GM12878 (cell line): ENCODE data around the gene C10orf105. TPM values are rescaled to one million over a fixed set of nuclear protein-coding genes. Genes with fewer than 3 reads are reported as not detected.

ENCODE experiments used
- ATAC-seq: fragments of 200-7000 bp; cut with Tn5 transposase; 3 replicates; pipeline ENCODE4 v1.9.1; 2020; ENCODE audit warnings: mild to moderate bottlenecking, moderate library complexity
- BruUV-seq: library from RNA; stranded (reverse); fragments of 400-500 nt; replicated peaks from 2 replicates; lab custom pipeline; 2021; lab: Mats Ljungman, UMichigan
- CTCF ChIA-PET: fragments of 300-600 bp; sonication (Branson Sonifier 250); formaldehyde crosslinking; extraction: SDS; loops from one replicate; lab custom pipeline; 2021; ENCODE audit warnings: inconsistent platforms; lab: Yijun Ruan, JAX
- POLR2A ChIA-PET: fragments of 350-600 bp; formaldehyde crosslinking; extraction: SDS; loops from one replicate; lab custom pipeline; 2021; ENCODE audit warnings: inconsistent platforms; lab: Charles Lee
- RAD21 ChIA-PET: fragments of 300-600 bp; sonication (Branson Sonifier 250); formaldehyde crosslinking; loops from one replicate; lab custom pipeline; 2023; ENCODE audit warnings: antibody characterized with exemption; ENCODE audit not compliant: unreplicated experiment; lab: Charles Lee
- SMC1A ChIA-PET: fragments of 300-600 bp; sonication (Branson Sonifier 250); formaldehyde crosslinking; loops from one replicate; lab custom pipeline; 2023; ENCODE audit not compliant: unreplicated experiment, uncharacterized antibody; lab: Charles Lee
- DNase-seq: peaks from one replicate; pipeline ENCODE4 v3.0.0-alpha.2; 2011; ENCODE audit warnings: low read depth, low spot score
- FAIRE-seq: peaks from 3 replicates; lab custom pipeline; 2011; peaks lifted over from hg19 to GRCh38; lab: Jason Lieb, UNC
- H2AFZ ChIP-seq: 2 replicates; pipeline ENCODE4 v1.6.0; 2011; ENCODE audit warnings: low read depth, low read length, control low read depth; ENCODE audit not compliant: control insufficient read depth
- H3K27ac ChIP-seq: 2 replicates; pipeline ENCODE4 v1.5.1; 2011; ENCODE audit warnings: control low read depth; ENCODE audit not compliant: control insufficient read depth, insufficient read depth
- H3K27me3 ChIP-seq, 2 experiments: replicated peaks in 1 of 2; 2 replicates each; pipeline versions ENCODE4 v1.6.0 to v1.6.1; 2011; ENCODE audit warnings: low read length in 1 of 2; ENCODE audit not compliant: control insufficient read depth in 2 of 2, insufficient read depth in 2 of 2
- H3K36me3 ChIP-seq, 2 experiments: 2 replicates each; pipeline ENCODE4 v1.5.1; 2011; ENCODE audit warnings: low read length in 1 of 2; ENCODE audit not compliant: control insufficient read depth in 2 of 2, insufficient read depth in 2 of 2
- H3K4me1 ChIP-seq: 2 replicates; pipeline ENCODE4 v1.6.1; 2011; ENCODE audit warnings: mild to moderate bottlenecking, low read length, moderate library complexity, mixed read lengths; ENCODE audit not compliant: control insufficient read depth, insufficient read depth
- H3K4me2 ChIP-seq: 2 replicates; pipeline ENCODE4 v1.6.0; 2011; ENCODE audit warnings: control low read depth; ENCODE audit not compliant: control insufficient read depth, insufficient read depth
- H3K4me3 ChIP-seq: fragments of 200-600 bp; sonication (generic); 2 replicates; pipeline ENCODE4 v1.5.1; 2016
- H3K79me2 ChIP-seq: 2 replicates; pipeline ENCODE4 v1.6.0; 2011; ENCODE audit warnings: low read length; ENCODE audit not compliant: control insufficient read depth, insufficient read depth
- H3K9ac ChIP-seq: 2 replicates; pipeline ENCODE4 v1.8.0; 2011; ENCODE audit warnings: low read length, control low read depth, mixed read lengths; ENCODE audit not compliant: control insufficient read depth, insufficient read depth
- H3K9me3 ChIP-seq: replicated peaks from 3 replicates; pipeline ENCODE4 v1.5.1; 2011; ENCODE audit warnings: mild to moderate bottlenecking, low read length; ENCODE audit not compliant: control insufficient read depth, insufficient read depth
- H4K20me1 ChIP-seq: 2 replicates; pipeline ENCODE4 v1.6.0; 2011; ENCODE audit not compliant: control insufficient read depth, insufficient read depth
- BHLHE40 ChIP-seq, 2 experiments: fragments of 450-650 bp in 1 of 2; IDR thresholded peaks; 2 replicates each; pipeline ENCODE4 v1.6.1; 2011 to 2017; ENCODE audit warnings: low read depth in 2 of 2, borderline replicate concordance in 1 of 2, improper control_type of control experiment in 1 of 2, low read length in 1 of 2, mild to moderate bottlenecking in 1 of 2
- E2F4 ChIP-seq: IDR thresholded peaks from 2 replicates; pipeline ENCODE4 v1.6.1; 2012; ENCODE audit warnings: low read depth, low read length, improper control_type of control experiment
- GATAD2B ChIP-seq: fragments of 450-650 bp; conservative IDR thresholded peaks from 2 replicates; pipeline ENCODE4 v1.6.1; 2017; ENCODE audit warnings: low read depth, mild to moderate bottlenecking, moderate library complexity
- HDAC2 ChIP-seq: fragments of 200-600 bp; sonication (generic); IDR thresholded peaks from 2 replicates; pipeline ENCODE4 v1.6.1; 2017
- MAX ChIP-seq: IDR thresholded peaks from 2 replicates; pipeline ENCODE4 v1.6.1; 2012; ENCODE audit warnings: low read depth, low read length, improper control_type of control experiment
- PBX3 ChIP-seq: IDR thresholded peaks from 2 replicates; pipeline ENCODE4 v1.6.1; 2011; ENCODE audit warnings: mild to moderate bottlenecking, low read depth, low read length, moderate library complexity; ENCODE audit not compliant: insufficient replicate concordance
- PKNOX1 ChIP-seq: fragments of 450-650 bp; IDR thresholded peaks from 2 replicates; pipeline ENCODE4 v1.6.1; 2016; ENCODE audit warnings: mild to moderate bottlenecking
- POLR2A ChIP-seq: IDR thresholded peaks from 2 replicates; pipeline ENCODE4 v1.6.1; 2011; ENCODE audit warnings: low read depth, mild to moderate bottlenecking, low read length
- POLR2AphosphoS2 ChIP-seq: IDR thresholded peaks from 2 replicates; pipeline ENCODE4 v1.6.1; 2011; ENCODE audit warnings: low read depth, mild to moderate bottlenecking, low read length, improper control_type of control experiment, moderate library complexity
- RB1 ChIP-seq: fragments of 450-650 bp; formaldehyde crosslinking; IDR thresholded peaks from 2 replicates; pipeline ENCODE4 v1.6.1; 2017; ENCODE audit warnings: mild to moderate bottlenecking, borderline replicate concordance
- RUNX3 ChIP-seq: IDR thresholded peaks from 2 replicates; pipeline ENCODE4 v1.6.1; 2012; ENCODE audit warnings: low read length, inconsistent platforms
- SKIL ChIP-seq: fragments of 450-650 bp; IDR thresholded peaks from 2 replicates; pipeline ENCODE4 v1.6.1; 2017; ENCODE audit warnings: mild to moderate bottlenecking, low read depth, inconsistent platforms; ENCODE audit not compliant: poor library complexity, severe bottlenecking
- SREBF2 ChIP-seq: IDR thresholded peaks from 2 replicates; pipeline ENCODE4 v1.6.1; 2012; ENCODE audit warnings: mild to moderate bottlenecking, low read length
- YBX1 ChIP-seq: fragments of 450-650 bp; IDR thresholded peaks from 2 replicates; pipeline ENCODE4 v1.6.1; 2016; ENCODE audit warnings: antibody characterized with exemption
- ZNF592 ChIP-seq: fragments of 450-650 bp; IDR thresholded peaks from 2 replicates; pipeline ENCODE4 v1.6.1; 2017; ENCODE audit warnings: mild to moderate bottlenecking, moderate library complexity
- whole genome bisulfite sequencing: methylation state at CpG from one replicate; pipeline ENCODE4 v1.1.6; 2016; ENCODE audit warnings: low lambda C conversion rate; ENCODE audit not compliant: insufficient replicate concordance, insufficient coverage; ENCODE audit errors: missing lambda C conversion rate; 5-methylcytosine and 5-hydroxymethylcytosine counted together
- in situ Hi-C: fragments of 300-500 bp; cut with MboI; formaldehyde crosslinking; loops from 9 replicates; pipeline ENCODE4 v1.14.3; 2018; ENCODE audit warnings: mixed read lengths
- intact Hi-C: fragments of 100-400 bp; cut with micrococcal nuclease; formaldehyde crosslinking; loops from one replicate; pipeline ENCODE4 v1.14.2; 2022; ENCODE audit not compliant: unreplicated experiment
- polyA plus RNA-seq, 11 experiments: library from polyadenylated mRNA; depleted of rRNA in 4 of 11; unstranded in 6 of 11; stranded (reverse) in 5 of 11; fragments of >200 nt; fragmentation: Nextera tagmentation in 4 of 11; fragmentation: Illumina TruSeq in 1 of 11; extraction: Ambion mirVana in 4 of 11; extraction: Trizol in 1 of 11; gene quantifications; 1 replicate in 1 of 11; 2 replicates in 10 of 11; pipeline versions ENCODE4 v1.2.1 to v1.2.3, GENCODE V29; 2011 to 2016; ENCODE audit warnings: inconsistent platforms in 2 of 11, missing spikeins in 2 of 11, low read depth in 1 of 11
- total RNA-seq, 4 experiments: library from RNA; depleted of rRNA in 3 of 4; stranded (reverse); fragments of >200 nt in 3 of 4; fragmentation: Illumina TruSeq in 1 of 4; extraction: Trizol in 1 of 4; gene quantifications; 2 replicates each; pipeline versions ENCODE4 v1.2.1 to v1.2.3, GENCODE V29; 2013 to 2021

The C10orf105 gene
- total and polyA plus RNA-seq, 10 of the 15 experiments (the other 5 are each of a cell fraction or from before 2014, with no cell fraction given), result 0.04 to 0.06 (median 0.05) TPM; not detected in 7

GRCh38 chr10:71720288-71720687, 710 bp upstream of the C10orf105 start:
- ATAC-seq (no peak), FAIRE-seq (no peak), DNase-seq (no peak)
- H3K79me2 ChIP-seq, result no peaks in the 10 kb centered on the region
- ChIA-PET POLR2A (no interaction called here), SMC1A (interaction anchor here (1.3 kb wide), 1 partner anchor 53 kb away, joined by 4 read pairs; the partner anchor contains the start of gene VSIR), CTCF (interaction anchor here (1.2 to 1.6 kb wide), 3 partner anchors 11 to 150 kb away, joined by 3 to 4 read pairs (median 3); no protein-coding TSS in a partner anchor), RAD21 (no interaction called here)
- H3K27me3 ChIP-seq, result no peaks in the 10 kb centered on the region
- H3K4me2 ChIP-seq, result no peak overlapping the region
- H3K4me1 ChIP-seq, result peaks cover under 1% of the 10 kb centered on the region; the same call in 1 of the 2 replicates
- no peaks in the 10 kb centered on the region for H3K9me3 ChIP-seq
- intact Hi-C loops (no loop called here), in situ Hi-C loops (no loop called here)
- H3K36me3 ChIP-seq, result no peaks in the 10 kb centered on the region
- BruUV-seq, result no TSS peak
- no peak overlapping the region for H3K4me3 ChIP-seq
- no peak overlapping the region for H2AFZ ChIP-seq
- no peak overlapping the region for H3K27ac ChIP-seq
- no peak overlapping the region for H3K9ac ChIP-seq
- no peaks in the 10 kb centered on the region for H4K20me1 ChIP-seq
- 57% methylated on average over 4 of the region's 4 CpGs for WGBS
- TF ChIP-seq POLR2A (no peak), RUNX3 (no peak), YBX1 (no peak), SREBF2 (no peak), PKNOX1 (no peak), SKIL (no peak), E2F4 (no peak), ZNF592 (no peak), RB1 (no peak), POLR2AphosphoS2 (no peak), MAX (no peak), GATAD2B (no peak), PBX3 (no peak), BHLHE40 (IDR thresholded peaks at IDR 0.05; ENCODE audit: borderline replicate concordance in 1 of 2, low read depth in 2 of 2, low read length in 1 of 2) (no peak), HDAC2 (no peak)
